NCI-H1048 (cell line): Measurements from ENCODE around the gene SLC16A14.
"Not testable (repeated sequence)": the region's sequence is repeated elsewhere in the genome, so short reads cannot be mapped to it uniquely, and the experiment has no call there.

ENCODE experiments used
- DNase-seq: peaks from one replicate; lab custom pipeline; 2025; lab: John Stamatoyannopoulos, UW

SLC16A14 gene, protein sequence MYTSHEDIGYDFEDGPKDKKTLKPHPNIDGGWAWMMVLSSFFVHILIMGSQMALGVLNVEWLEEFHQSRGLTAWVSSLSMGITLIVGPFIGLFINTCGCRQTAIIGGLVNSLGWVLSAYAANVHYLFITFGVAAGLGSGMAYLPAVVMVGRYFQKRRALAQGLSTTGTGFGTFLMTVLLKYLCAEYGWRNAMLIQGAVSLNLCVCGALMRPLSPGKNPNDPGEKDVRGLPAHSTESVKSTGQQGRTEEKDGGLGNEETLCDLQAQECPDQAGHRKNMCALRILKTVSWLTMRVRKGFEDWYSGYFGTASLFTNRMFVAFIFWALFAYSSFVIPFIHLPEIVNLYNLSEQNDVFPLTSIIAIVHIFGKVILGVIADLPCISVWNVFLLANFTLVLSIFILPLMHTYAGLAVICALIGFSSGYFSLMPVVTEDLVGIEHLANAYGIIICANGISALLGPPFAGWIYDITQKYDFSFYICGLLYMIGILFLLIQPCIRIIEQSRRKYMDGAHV

DNA sequence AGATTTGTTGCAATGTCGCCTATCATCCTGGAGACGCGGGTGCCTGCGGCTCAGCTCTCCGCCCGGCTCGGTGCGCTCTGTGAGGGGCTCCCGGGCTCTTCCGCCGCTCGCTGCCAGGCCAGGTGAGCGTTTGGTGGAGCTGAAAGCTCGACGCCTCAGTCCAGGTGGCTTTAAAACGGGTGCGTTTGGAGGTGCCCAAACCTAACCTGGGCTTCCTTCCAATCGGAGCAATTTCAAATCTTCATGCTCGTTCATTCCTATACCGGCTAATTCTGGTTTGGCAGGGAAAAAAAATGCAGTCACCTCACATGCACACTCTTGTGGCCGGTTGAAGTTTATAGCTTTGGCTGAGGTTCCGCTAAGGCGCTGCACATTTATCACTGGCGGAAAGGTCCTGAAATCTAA is at the start of gene SLC16A14:
SLC16A14 (minus strand) TSS at position 274 of the 405 bp plus-strand sequence. CDS start 9,572 bp downstream, outside the sequence.
- no peak for DNase-seq

DNA sequence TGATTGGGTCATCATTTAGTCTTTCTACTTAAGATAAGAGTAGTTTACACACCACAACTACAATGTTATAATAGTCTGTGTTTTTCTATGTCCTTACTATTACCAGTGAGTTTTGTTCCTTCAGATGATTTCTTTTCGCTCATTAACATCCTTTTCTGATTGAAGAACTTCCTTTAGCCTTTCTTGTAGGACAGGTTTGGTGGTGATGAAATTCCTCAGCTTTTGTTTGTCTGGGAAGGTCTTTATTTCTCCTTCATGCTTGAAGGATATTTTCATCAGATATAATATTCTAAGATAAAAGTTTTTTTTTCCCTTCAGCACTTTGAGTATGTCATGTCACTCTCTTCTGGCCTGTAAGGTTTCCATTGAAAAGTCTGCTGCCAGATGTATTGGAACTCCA is 38.0 kb upstream of the SLC16A14 start:
- DNase-seq, result no peak

DNA sequence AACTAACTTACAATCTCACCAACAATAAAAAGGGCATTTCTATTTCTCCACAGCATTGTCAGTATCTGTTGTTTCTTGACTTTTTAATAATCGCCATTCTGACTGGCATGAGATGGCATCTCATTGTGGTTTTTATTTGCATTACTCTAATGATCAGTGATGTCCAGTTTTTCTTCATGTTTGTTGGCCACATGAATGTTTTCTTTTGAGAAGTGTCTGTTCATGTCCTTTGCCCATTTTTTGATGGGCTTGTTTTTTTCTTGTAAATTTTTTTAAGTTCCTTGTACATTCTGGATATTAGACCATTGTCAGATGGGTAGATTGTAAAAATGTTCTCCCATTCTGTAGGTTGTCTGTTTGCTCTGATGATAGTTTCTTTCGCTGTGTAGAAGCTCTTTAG is 33.2 kb upstream of the SLC16A14 start:
- DNase-seq, result not testable (repeated sequence)

DNA sequence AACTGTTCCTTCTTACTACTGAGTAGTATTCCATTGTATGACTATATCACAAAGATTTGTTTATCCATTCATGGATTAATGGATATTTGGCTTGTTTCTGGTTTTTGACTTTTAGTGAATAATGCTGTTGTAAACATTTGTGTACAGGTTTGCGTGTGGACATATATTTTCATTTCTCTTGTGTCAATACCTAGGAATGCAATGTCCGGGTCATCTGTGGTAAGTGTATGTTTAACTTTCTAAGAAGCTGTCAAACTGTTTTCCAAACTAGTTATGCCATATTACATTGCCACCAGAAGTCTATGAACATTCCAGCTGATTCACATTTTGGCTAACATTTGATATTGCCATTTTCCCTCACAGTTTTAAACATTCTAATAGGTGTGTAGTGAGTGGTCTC is 29.1 kb upstream of the SLC16A14 start:
- no peak for DNase-seq

DNA sequence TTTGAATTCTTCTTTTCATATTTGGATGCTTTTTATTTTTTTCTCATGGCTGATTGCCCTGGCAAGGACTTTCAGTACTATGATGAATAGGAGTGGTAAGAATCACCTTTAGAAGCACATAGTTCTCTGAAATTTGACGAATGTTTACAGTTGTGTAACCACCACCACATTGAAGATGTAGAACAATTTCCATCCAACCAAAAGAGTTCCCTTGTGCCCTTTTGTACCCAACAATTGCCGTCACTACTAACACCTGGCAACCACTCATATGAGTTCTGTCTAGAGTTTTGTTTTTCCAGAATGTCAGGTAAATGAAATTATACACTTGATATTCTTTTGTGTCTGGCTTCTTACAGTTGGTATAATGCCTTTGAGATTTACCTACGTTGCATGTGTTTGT is 28.7 kb upstream of the SLC16A14 start:
- no peak for DNase-seq

DNA sequence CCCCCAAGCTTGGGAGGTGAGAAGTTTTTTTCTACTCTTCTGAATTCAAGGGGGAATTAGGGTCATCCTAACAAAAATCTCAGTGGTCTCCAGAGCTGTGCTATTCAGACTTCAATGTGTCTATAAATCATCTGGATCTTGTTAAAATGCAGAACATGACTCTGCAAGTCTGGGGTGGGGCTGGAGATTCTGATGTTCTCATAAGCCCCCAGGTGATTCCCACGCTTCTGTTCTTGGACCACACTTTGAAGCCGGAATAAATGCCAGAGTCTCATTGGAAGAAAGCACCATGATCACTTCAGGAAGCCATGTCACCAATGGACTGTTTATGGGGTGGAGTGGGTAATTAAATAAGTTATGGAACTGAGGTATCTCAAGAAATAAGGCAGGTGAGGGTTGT is 22.2 kb upstream of the SLC16A14 start:
- DNase-seq, result no peak

DNA sequence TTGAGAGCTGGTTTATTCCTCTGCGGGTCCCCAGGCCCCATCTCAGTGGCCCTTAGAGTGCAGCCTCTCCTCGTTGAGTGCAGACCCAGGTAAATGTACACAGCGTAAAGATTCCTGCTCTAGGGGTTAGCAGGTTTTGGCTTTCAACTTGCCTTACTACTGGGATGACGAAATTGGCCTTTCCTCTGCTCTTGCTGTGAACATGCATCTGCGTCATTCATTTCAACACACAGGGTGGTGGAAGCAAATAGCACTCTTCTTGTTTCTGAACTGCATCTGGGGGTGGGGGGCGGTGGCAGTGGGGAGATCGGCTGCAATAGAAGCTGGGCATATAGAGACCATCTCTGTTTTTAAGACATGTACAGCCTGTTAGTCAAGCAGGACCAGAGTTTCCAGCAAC is 16.5 kb upstream of the SLC16A14 start:
- no peak for DNase-seq

DNA sequence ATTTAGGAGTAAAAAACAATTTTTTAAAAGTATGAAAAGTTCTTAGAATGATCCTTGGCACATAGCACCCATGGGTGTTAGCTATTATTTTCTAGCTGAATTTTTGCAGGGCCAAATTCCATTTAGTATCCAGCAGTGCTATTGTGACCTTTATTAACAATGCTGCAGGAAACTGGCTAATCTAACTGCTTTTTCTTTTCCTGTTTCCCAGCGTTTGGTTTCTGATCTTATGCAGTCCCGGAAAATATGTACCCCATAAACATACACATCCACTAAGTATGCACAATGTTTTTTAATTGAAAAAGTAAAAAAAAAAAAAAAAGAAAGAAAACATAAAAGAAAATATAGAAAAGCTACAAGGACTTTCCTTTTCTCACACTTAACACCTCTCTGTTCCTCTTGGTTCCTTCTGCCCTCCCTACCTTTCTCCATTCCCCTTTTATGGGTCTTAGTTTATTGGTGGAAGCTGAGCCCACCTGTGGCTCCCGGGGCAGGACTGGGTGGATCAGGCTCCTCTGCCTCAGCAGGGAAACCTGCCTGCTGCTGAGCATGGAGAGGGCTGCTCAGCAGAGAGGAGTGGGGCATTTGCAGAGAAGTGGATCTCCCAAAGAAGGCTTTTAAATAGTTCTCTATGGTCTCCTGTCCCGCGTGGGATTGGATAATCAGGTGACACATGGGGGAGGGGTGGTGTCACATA is 9.3 kb upstream of the SLC16A14 start:
- no peak for DNase-seq

DNA sequence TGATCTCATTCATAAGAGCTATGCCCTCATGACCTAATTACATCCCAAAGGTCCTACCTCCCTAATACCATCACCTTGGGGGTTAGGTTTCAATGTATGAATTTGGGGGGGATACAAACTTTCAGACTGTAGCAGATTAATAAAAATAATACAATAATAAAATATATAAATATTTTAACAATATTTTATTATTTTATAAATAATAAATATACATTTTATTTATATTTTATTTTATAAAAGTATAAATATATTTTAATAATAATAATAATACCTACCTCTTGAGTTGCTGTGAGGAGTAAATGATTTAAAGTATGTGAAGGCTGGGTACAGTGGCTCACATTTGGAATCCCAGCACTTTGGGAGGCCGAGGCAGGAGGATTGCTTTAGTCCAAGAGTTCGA is 8.1 kb upstream of the SLC16A14 start:
- no peak for DNase-seq

DNA sequence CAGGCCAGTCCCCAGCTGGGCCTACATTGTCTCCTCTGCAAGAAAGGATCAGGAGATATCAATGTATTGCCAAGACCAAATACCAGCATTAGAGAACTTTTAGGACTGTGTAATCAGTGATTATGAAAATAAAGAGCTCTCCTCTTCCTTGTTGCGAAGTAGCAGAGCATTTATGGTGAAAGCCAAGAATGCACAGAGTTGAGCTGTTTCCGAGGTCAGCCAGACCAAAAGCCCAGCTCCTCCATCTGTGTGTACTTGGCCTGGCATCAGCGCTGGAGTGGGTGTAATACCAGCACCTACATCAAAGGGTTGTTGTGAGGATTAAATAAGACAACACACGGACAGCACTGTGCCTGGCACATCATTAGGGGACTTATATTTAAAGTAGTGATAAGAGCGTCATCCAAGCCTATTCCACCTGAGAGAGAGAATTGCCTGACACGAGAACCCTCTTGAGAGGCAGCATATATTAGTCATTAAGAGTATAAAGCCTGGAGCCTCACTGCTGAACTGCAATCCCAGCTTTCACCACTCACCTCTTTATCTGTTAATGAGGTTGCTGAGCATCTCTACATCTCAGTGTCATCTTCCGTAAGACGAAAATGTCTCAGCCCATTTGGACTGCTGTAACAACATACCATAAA is 7.4 kb upstream of the SLC16A14 start:
- no peak for DNase-seq

DNA sequence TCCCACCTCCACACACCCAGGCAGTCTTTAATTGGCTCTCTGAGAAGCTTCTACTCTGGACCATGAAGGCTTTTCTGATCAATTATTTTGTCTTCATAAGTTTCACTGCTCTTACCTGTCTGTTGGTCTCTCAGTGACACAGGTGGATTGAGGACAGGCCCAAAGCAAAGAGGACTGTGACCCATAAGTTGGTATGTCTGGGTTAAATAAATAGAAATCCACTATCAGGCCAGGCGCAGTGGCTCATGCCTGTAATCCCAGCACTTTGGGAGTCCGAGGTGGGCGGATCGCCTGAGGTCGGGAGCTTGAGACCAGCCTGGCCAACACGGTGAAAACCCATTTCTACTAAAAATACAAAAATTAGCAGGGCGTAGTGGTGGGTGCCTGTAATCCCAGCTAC is 2.7 kb upstream of the SLC16A14 start:
- no peak for DNase-seq

DNA sequence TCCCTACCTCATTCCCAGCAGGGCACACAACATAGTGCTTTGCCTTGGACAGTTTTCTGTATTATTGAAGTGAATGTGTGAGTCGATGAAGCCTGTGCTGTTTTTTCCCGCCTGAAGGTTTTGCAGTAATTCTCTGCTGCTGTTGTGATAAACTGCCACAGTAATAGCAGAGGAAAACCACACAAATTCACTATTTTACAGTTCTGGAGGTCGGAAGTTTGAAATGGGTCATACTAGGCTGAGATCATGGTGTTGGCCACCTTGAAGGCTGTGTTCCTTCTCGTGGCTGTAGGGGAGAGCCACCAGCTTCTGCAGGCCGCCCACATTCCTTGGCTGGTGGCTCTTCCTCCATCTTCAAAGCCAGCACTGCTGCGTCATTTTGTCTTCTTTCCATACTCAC is 678 bp upstream of the SLC16A14 start:
- no peak for DNase-seq

DNA sequence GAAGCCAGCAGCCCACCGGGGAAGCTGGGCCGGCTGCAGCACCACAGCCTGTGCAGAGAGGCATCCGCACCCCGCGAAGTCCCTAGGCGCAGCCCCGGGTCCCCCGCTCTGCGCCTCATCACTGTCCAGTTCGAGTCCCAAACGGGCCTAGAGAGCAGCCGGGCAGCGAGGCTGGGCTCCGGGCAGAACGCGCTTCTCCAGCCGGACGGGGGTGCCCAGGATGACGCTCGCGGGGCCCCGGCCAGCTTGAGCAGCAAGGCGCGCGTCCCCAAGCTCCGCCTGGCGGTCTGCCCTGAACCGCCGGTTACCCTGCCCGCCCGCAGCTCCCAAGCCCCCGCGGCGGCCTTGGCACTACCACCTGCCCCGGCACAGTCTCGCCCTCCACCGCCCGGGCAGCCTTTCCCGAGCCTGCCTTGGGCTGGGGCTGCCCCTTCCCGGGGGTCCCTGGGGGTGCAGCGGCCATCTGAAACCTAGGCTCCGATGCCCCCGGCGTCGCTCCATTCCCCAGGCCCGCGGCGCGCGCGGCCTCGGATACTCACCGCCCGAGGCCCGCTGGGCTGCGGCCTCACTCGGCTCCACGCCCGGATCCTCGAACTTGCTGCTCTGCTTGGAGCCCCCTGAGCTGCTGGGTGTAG is 591 bp downstream of the SLC16A14 start:
- DNase-seq, result no peak

DNA sequence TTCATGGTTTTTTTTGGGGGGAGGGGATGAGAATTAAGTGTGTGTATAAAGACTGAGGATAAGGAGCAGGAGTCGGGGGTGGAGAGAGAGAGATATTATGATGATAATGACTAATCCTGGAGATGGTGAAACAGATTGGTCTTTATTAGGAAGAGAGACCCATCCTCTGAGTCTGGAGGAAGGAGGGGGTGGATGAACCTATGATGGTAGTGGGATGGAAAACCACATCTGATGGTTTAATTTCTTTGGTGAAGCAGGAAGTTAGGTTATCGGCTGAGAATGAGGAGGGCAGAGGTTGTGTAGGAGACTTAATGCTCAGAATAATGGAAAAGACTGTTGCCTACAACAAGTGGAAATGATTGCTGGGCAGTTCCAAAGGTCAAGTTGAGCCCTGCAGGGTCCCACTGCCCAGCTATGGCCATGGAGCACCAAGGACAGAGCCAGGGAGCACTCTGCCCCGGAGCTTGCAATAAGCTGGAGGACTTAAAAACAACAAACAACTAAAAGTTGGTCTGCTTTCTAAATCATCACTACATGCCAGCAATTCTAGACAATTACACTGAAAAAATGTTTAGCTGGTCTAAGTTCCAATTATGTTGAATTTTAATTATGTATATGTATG is 7.9 kb downstream of the SLC16A14 start:
- no peak for DNase-seq

DNA sequence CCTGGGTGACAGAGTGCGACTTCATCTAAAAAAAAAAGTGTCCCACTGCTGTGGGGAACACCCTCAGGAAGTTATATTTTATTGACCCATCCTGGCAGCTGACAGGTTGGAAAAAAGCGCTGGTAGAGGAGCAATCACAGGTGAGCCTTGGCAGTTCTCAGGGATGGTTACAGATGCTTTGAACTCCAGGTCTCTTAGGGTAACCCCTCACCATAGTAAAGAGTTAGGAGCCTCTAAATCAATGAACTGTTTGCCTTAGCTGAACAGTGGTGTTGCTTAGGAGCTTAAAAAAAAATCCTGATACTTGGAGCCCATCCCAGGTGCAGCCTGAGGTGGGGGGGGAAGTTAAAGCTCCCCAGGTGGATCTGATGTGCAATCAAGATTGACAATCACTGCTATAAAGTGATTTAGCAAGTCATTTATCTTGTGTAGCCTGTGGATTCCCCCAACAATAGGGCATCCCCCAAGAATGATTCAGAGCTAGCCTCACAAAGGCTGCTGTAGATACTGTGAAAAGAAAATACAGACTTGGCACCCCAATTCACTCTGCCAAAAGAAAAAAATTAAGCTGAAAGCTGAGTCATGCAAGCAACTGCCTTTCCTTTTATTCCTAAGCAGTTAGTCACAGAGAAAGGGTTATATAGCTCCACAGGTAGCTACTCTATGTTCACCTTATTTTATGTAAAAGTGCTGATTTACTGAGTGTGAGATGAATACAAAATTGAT is 14.8 kb downstream of the SLC16A14 start:
- no peak for DNase-seq

DNA sequence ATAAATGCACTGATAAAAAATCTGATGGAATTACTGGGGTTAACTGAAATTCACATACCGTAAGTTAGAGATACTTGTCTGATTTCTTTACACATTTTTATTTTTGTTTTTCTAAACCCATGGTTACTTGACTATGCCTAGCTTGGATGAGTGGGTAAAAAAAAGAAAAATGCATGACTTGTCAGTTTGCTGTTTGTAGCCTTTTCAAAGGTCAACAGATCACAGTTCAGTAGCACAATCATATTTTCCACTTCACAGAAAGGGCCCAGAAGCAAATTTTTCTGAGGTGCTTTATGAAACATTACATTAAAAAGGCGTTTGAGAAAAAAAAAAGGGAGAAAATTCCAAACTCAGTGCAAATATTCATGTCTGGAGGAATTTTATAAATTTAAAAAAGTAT is 16.4 kb downstream of the SLC16A14 start:
- DNase-seq, result no peak

DNA sequence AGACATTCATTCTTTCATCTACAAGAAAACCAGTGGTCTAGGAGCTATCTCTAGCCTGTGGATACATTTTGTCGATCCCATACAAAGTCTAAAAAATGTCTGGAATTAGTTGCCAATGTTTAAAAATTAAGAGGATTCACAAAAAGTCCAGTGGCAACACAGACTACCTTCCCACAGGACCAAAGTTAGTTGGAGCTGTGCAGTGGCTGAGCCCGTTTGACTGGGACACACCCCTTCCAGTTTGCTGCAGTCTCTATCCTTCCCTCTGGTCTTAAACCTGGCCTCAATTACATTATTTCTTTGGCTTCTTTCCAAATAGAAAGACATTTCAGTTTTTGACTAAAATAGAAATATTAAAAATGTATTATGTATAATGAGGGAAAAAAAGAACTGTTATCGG is 18.6 kb downstream of the SLC16A14 start:
- no peak for DNase-seq

DNA sequence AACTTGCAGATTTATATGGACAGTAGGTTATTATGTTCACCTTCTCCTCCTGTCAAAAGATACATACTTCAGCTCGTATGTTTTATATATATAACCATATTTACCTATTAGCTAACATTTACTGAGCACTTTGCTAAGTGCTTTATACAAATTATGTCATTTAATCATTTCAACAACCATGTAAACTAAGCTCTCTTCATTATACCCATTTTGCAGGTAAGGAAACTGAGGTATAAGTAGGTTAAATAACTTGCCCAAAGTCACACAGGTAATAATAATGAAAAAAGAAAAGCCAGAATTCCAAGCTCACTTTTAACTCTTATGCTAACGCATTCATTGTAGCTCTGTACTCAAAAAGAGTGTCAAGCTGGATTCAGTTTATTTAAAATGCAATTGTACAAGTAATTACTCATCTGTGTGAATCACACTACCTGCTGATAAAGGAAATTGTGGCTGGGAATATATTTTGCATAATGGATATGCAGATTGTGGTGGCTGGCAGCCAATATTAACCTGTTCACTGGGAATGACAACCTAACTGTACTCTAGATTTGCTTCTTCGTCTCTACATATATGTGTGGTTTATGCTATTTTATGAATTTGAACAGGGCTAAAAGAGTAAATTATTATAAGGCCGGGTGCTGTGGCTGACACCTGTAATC is 20.6 kb downstream of the SLC16A14 start:
- DNase-seq, result no peak

DNA sequence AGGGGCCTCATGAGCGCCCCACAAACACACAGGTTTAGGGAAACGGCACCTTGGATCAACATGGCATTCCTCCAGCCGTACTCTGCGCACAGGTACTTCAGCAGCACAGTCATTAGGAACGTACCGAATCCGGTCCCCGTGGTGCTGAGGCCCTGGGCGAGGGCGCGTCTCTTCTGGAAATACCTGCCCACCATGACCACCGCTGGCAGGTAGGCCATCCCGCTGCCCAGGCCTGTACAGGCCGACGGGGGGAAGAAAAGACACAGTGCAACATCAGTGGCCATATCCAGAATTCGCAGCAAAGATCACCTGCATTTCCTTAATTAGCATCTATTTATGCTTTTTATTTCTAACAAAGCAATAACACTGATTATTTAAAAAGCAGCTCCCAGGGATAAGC is 22.2 kb downstream of the SLC16A14 start:
- no peak for DNase-seq

DNA sequence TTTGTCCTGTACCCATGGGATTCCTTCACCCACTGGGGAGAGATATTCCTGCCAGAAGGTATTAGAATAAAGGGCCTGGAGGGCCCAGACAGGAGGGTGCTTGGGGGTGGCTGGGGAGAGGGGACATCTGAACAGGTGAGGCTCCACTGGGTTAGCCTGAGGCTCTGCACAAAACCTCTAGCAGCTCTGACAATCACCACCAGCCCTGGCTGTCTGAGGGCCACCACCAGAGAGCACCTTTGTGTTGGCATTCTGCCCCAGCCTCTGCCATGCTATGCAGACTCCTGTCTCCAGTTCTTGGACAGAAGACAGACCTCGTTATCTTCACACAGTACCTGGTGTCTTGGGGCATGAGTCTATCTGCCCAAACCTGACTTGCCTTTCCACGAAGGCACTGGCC is 25.3 kb downstream of the SLC16A14 start:
- no peak for DNase-seq

DNA sequence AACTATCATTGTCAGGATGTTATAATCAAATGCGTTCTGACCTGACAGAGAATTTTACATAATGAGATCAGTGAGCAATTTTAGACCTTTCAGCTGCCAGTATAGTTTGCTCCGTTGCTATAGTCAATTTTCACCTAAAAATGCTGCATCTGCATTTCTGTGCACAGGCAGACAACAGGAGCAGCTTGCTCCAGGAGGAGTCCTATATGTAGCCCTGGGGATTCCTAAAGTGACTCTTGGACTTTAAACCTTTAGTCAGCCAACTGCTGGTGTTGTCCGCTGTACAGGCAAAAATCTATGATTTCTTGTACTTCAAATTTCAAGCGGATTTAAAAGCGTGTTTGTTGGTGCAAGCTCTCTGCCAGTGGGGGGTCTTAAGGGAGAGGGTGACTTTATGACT is 25.7 kb downstream of the SLC16A14 start:
- DNase-seq, result no peak
